NB4 (cell line): ENCODE measurements around the gene NELL1.

Source experiments
- CTCF ChIP-seq: IDR thresholded peaks from one replicate; pipeline ENCODE4 v1.5.1; 2012; ENCODE audit warnings: low read depth, low read length
- POLR2A ChIP-seq: IDR thresholded peaks from 2 replicates; pipeline ENCODE4 v1.6.1; 2011; ENCODE audit warnings: mild to moderate bottlenecking; ENCODE audit not compliant: insufficient read length; ENCODE audit errors: extremely low read depth

GRCh38 chr11:20963596-20963995 is 294.2 kb downstream of the NELL1 start:
- TF ChIP-seq POLR2A = no peak
- TF ChIP-seq CTCF = no peak
